IPS-11a (cell line): ENCODE measurements around the gene HSF2.

ENCODE experiments used
- H3K4me3 ChIP-seq: one replicate; pipeline ENCODE4 v1.5.1; 2013; ENCODE audit warnings: low read depth, low read length, control low read depth

The HSF2 gene

GRCh38 chr6:122399055-122399347, 451 bp upstream of the HSF2 start:
- no peak overlapping the region for H3K4me3 ChIP-seq

GRCh38 chr6:122400121-122400450, 634 bp downstream of the HSF2 start:
- peak overlapping the region; percentile 86 for H3K4me3 ChIP-seq

DNA sequence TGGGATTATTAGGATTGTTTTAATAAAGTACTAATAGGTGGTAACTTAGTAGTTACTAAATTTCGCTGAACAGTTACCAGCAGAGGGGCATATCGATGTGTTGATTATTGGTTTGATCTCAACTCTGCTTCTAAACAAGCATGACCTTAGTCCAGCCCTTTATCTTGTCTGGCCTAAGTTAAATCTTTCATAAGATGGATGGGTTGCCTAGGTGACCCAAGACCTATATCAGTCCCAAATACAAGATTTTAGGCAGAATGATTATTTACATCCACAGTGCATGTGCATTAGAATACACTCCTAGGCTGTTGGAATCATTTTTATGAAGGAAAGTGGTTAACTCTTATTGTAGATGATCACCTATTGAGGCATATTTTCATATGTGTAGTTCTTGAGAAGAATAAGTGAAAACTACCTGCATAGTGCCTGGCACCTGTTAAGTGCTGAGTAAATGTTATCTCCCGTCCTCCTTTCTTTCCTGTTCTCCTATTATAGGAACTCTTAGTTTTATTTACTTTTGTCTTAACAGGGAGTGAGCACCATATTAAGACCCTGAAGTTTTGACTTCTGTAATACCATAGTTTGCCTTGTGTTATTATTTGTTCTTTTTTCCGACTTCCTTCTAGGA, 1.1 kb downstream of the HSF2 start:
- peak overlapping the region; percentile 86 for H3K4me3 ChIP-seq

DNA sequence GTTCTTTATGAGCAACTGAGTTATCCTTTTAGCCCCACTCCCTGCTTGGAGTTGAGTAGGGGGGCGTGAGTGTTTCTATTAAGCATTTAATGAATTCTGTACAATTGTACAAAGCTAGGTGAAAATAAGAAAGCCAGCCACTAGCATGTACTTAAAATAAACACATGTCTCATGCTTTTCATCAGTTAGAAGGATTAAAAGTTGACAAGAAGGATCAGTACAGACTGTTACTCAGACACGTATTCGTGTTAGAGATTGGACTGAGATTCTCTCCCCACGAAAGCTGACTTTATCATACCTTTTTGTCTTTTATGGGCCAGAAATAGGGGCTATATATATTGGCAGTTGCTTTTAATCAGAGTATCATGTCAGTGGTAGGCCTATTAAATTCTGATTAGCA, 1.7 kb downstream of the HSF2 start:
- H3K4me3 ChIP-seq = no peak overlapping the region

- H3K4me3 ChIP-seq = no peak overlapping the region
These were observed 5.0 kb downstream of the HSF2 start for GRCh38 chr6:122404444-122404843.

- no peak overlapping the region for H3K4me3 ChIP-seq
These were observed 6.0 kb downstream of the HSF2 start for GRCh38 chr6:122405417-122405816.

GRCh38 chr6:122406187-122406586, 6.7 kb downstream of the HSF2 start:
- H3K4me3 ChIP-seq = no peak overlapping the region

GRCh38 chr6:122407712-122408111, 8.3 kb downstream of the HSF2 start:
- no peak overlapping the region for H3K4me3 ChIP-seq

GRCh38 chr6:122408240-122408639, 8.8 kb downstream of the HSF2 start:
- no peak overlapping the region for H3K4me3 ChIP-seq

DNA sequence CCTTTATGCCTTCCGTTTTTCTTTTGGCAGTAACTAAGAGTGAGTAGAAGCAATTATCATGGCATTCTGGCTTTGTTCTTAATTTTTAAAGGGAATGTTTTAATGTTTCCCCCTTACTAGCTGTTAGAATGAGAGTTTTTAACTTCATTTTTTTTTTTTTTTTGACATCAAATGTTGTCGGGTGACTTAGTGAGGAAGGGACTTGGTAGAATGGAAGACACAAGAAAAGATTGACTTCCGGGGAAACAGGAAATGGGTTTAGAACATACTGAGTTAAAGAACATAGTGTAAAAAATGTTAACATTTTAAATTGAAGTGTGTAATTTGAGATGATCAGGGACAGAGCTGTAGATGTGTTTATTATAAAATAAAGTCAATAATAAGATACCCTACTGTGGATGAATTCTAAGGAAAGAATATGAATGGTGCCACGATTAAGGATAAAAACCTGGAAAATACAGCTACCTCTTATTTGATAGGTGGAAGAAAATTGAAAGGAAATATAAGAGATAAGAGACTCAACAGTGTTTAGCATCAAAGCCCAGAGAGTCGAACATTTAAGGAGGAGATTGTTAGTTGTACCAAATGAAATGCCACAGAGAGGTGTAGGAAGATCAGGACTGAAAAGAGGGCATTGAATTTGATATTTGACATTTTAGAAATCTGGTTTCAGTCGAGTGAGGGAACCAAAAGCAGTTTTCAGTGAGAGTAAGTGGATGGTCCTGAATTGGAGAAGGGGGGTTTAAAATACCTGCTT, 9.4 kb downstream of the HSF2 start:
- no peak overlapping the region for H3K4me3 ChIP-seq

GRCh38 chr6:122412001-122412400, 12.5 kb downstream of the HSF2 start:
- no peak overlapping the region for H3K4me3 ChIP-seq

- H3K4me3 ChIP-seq = no peak overlapping the region
These were observed 17.4 kb downstream of the HSF2 start for GRCh38 chr6:122416825-122417224.

- no peak overlapping the region for H3K4me3 ChIP-seq
These were observed 22.6 kb downstream of the HSF2 start for GRCh38 chr6:122422003-122422402.

- H3K4me3 ChIP-seq = no peak overlapping the region
These were observed 23.3 kb downstream of the HSF2 start for GRCh38 chr6:122422614-122423267.

DNA sequence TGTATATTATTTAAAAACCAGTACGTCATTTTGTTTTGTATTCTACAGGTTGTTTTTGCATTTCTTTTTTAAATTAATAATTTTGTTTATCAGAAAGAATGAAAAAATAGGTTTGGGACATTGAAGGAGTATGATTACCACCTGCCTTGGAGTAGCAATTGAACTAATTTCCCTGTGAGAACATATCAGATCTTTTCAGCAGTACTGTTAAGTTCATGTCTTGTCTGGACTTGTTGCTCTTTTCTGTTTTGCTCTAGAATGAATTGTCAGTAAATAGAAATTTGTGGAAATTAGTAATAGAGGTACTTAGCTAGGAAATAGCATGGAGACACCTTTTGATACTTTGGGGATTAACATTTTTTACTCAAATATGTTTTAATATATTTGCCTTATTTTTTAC, 24.3 kb downstream of the HSF2 start:
- no peak overlapping the region for H3K4me3 ChIP-seq

DNA sequence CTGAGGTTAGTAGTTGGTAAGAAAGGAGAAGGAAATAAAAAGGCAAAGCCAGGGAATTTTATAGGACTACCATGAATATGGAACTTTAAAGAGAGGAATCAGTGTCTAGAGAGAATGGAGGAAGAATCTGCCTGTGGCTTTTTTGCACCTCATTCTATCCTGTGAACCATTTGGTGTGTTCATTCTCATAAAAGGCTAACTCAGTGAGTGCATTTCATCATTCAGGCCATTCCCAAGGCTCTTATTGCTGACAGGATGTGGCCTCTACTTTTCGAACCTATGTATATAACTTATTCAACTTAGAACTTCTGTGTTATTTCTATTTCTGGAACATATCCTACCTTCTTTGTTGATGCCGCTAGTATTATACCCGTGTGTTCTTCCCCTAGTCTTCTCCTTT, 27.1 kb downstream of the HSF2 start:
- no peak overlapping the region for H3K4me3 ChIP-seq

DNA sequence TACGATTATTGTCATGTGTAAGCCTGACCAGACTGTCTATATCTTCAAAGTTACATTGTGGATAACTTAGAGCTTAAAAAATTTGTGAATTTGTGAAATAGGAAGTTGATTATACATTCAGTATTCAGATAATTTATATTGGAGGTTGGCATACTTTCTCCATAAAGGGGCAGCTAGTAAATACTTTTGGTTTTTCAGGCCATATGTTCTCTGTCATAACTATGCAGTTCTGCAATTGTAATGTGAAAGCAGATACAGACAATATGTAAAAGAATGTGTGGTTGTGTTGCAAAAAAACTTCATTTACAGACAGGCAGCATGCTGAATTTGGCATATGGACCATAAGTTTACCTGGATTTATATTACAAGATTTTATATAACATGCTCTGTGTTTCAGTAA, 29.3 kb downstream of the HSF2 start:
- no peak overlapping the region for H3K4me3 ChIP-seq

- no peak overlapping the region for H3K4me3 ChIP-seq
These were observed 29.9 kb downstream of the HSF2 start for GRCh38 chr6:122429323-122429722.

DNA sequence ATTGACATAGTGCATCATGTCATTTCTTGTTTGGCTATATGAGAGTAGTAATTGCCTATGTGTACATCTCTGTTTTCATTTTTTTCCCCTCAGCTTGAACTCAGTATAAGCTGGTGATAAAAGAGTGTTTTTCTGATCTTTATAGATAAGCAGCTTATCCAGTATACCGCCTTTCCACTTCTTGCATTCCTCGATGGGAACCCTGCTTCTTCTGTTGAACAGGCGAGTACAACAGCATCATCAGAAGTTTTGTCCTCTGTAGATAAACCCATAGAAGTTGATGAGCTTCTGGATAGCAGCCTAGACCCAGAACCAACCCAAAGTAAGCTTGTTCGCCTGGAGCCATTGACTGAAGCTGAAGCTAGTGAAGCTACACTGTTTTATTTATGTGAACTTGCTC, 32.3 kb downstream of the HSF2 start:
- H3K4me3 ChIP-seq = no peak overlapping the region

DNA sequence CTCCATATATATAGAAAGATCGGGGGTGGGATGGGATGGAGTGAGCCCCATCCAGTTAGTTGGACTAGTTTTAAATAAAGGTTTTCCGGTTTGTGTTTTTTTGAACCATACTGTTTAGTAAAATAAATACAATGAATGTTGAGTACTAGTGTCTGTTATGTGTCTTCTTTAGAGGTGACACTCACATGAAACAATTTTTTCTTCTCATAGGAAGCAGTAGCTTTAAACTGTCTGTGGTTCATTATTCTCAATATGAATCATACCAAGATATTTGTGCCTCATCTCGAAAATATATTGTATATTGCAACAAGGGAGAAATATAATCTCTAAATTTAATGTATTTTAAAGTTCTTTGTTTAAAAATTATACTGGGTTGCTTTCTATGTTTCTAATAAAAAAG, 33.4 kb downstream of the HSF2 start:
- no peak overlapping the region for H3K4me3 ChIP-seq

- no peak overlapping the region for H3K4me3 ChIP-seq
These were observed 39.5 kb downstream of the HSF2 start for GRCh38 chr6:122438975-122439374.

GRCh38 chr6:122445274-122445673, 45.8 kb downstream of the HSF2 start:
- no peak overlapping the region for H3K4me3 ChIP-seq

DNA sequence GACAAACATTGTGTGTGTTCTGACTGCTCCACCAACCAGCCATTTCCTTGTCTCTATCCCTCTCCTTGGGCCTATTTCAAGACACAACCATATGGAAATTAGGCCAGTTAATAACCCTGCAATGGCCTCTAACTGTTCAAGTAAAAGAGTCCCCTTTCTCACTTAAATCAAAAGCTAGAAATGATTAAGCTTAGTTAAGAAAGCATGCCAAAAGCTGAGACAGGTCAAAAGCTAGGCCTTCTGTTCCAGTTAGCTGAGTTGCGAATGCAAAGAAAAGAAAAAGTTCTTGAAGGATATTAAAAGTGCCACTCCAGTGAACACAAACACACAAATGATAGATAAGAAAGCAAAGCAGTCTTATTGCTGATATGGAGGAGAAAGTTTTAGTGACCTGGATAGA, 49.6 kb downstream of the HSF2 start:
- H3K4me3 ChIP-seq = no peak overlapping the region
